ENCODE measurements around the gene TBX1. TPM values are rescaled to one million over a fixed set of nuclear protein-coding genes. Genes with fewer than 3 reads are reported as not detected.

TBX1 gene
- polyA plus RNA-seq, 1 donor from 2014 or later: not detected

DNA sequence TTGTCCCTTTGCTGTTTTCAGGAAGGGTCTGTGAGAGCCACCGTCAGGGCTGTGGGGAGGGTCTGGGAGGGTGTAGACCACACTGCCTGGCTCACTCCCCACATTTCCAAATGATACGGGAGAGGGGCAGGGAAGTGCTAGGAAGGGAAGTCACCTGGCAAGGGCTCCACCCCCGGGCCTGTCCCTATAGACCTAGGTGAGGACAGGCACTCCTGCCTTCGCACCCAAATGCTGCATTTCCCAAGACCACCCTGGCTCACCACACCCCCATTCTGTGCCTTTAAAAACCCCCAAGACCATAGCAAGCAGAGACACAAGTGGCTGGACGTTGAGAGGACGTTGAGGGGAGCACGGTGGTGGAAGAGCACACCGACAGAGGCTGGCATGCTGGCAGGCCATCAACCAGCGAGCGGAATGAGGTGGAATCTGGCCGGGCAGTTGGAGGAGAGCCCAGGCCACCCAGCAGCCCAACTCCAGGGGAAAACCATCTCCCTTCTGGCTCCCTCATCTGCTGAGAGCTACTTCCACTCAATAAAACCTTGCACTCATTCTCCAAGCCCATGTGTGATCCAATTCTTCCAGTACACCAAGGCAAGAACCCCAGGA is 48.4 kb downstream of the TBX1 start:
- Histone ChIP-seq H3K4me3 (ENCODE audit: low read length) (no peak overlapping the region), H3K9me3 (ENCODE audit: low read length) (no peaks in the 10 kb centered on the region), H3K27ac (ENCODE audit: low read length) (no peak overlapping the region), H3K4me2 (ENCODE audit: low read length) (no peak overlapping the region), H3F3A (ENCODE audit: insufficient read depth, low read length, poor library complexity, severe bottlenecking) (no peaks in the 10 kb centered on the region), H3K79me2 (replicated peaks; ENCODE audit: insufficient read depth, low read length) (no peaks in the 10 kb centered on the region), H2AFZ (ENCODE audit: low read depth, low read length) (no peak overlapping the region), H3K27me3 (ENCODE audit: insufficient read depth, low read depth, low read length) (no peaks in the 10 kb centered on the region), H4K20me1 (ENCODE audit: insufficient read depth) (no peaks in the 10 kb centered on the region), H3K9ac (ENCODE audit: low read length) (no peak overlapping the region), H3K36me3 (ENCODE audit: insufficient read depth, low read length) (no peaks in the 10 kb centered on the region), H3K9me2 (ENCODE audit: insufficient read depth, low read length) (no peaks in the 10 kb centered on the region)
- TF ChIP-seq EP300 (conservative IDR thresholded peaks at IDR 0.05; ENCODE audit: poor library complexity, severe bottlenecking) (no peak), TAF1 (IDR thresholded peaks at IDR 0.05; ENCODE audit: low read depth) (no peak), SMC3 (conservative IDR thresholded peaks at IDR 0.05; ENCODE audit: poor library complexity) (no peak), RAD21 (conservative IDR thresholded peaks at IDR 0.05) (no peak), MXI1 (conservative IDR thresholded peaks at IDR 0.05; ENCODE audit: poor library complexity, severe bottlenecking) (no peak), EZH2 (IDR thresholded peaks at IDR 0.05; ENCODE audit: borderline replicate concordance, insufficient read depth, low read length, poor library complexity, severe bottlenecking) (no peak)
- TF ChIP-seq, protein P1, sequence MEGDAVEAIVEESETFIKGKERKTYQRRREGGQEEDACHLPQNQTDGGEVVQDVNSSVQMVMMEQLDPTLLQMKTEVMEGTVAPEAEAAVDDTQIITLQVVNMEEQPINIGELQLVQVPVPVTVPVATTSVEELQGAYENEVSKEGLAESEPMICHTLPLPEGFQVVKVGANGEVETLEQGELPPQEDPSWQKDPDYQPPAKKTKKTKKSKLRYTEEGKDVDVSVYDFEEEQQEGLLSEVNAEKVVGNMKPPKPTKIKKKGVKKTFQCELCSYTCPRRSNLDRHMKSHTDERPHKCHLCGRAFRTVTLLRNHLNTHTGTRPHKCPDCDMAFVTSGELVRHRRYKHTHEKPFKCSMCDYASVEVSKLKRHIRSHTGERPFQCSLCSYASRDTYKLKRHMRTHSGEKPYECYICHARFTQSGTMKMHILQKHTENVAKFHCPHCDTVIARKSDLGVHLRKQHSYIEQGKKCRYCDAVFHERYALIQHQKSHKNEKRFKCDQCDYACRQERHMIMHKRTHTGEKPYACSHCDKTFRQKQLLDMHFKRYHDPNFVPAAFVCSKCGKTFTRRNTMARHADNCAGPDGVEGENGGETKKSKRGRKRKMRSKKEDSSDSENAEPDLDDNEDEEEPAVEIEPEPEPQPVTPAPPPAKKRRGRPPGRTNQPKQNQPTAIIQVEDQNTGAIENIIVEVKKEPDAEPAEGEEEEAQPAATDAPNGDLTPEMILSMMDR (IDR thresholded peaks at IDR 0.05; ENCODE audit: poor library complexity, severe bottlenecking): no peak

DNA sequence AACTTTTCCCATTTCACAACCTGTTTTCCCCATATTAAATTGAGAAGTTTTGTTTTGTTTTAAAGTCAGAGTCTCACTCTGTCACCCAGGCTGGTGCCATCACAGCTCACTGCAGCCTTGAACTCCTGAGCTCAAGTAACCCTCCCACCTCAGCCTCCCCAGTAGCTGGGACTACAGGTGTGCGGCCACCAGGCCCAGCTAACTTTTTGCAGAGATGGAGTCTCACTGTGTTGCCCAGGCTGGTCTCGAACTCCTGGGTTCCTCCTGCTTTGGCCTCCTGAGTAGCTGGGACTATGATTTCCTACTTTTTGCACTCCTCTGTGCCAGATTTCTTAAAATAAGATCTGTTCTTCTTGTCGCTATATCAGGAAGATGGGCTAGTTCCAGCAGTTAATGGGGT is 49.2 kb downstream of the TBX1 start:
- Histone ChIP-seq H4K20me1 (ENCODE audit: insufficient read depth) (no peaks in the 10 kb centered on the region), H3K9me2 (ENCODE audit: insufficient read depth, low read length) (no peaks in the 10 kb centered on the region), H3K9me3 (ENCODE audit: low read length) (no peaks in the 10 kb centered on the region), H3K36me3 (ENCODE audit: insufficient read depth, low read length) (no peaks in the 10 kb centered on the region), H3K4me3 (ENCODE audit: low read length) (no peak overlapping the region), H3K27ac (ENCODE audit: low read length) (no peak overlapping the region), H3K9ac (ENCODE audit: low read length) (no peak overlapping the region), H2AFZ (ENCODE audit: low read depth, low read length) (no peak overlapping the region), H3K4me2 (ENCODE audit: low read length) (no peak overlapping the region), H3K79me2 (replicated peaks; ENCODE audit: insufficient read depth, low read length) (no peaks in the 10 kb centered on the region), H3F3A (ENCODE audit: insufficient read depth, low read length, poor library complexity, severe bottlenecking) (no peaks in the 10 kb centered on the region), H3K27me3 (ENCODE audit: insufficient read depth, low read depth, low read length) (no peaks in the 10 kb centered on the region)
- TF ChIP-seq RAD21 (conservative IDR thresholded peaks at IDR 0.05) (no peak), EP300 (conservative IDR thresholded peaks at IDR 0.05; ENCODE audit: poor library complexity, severe bottlenecking) (no peak), EZH2 (IDR thresholded peaks at IDR 0.05; ENCODE audit: borderline replicate concordance, insufficient read depth, low read length, poor library complexity, severe bottlenecking) (no peak), TAF1 (IDR thresholded peaks at IDR 0.05; ENCODE audit: low read depth) (no peak), POLR2AphosphoS5 (IDR thresholded peaks at IDR 0.05) (no peak), SMC3 (conservative IDR thresholded peaks at IDR 0.05; ENCODE audit: poor library complexity) (no peak), MXI1 (conservative IDR thresholded peaks at IDR 0.05; ENCODE audit: poor library complexity, severe bottlenecking) (no peak)
- TF ChIP-seq, protein P2, sequence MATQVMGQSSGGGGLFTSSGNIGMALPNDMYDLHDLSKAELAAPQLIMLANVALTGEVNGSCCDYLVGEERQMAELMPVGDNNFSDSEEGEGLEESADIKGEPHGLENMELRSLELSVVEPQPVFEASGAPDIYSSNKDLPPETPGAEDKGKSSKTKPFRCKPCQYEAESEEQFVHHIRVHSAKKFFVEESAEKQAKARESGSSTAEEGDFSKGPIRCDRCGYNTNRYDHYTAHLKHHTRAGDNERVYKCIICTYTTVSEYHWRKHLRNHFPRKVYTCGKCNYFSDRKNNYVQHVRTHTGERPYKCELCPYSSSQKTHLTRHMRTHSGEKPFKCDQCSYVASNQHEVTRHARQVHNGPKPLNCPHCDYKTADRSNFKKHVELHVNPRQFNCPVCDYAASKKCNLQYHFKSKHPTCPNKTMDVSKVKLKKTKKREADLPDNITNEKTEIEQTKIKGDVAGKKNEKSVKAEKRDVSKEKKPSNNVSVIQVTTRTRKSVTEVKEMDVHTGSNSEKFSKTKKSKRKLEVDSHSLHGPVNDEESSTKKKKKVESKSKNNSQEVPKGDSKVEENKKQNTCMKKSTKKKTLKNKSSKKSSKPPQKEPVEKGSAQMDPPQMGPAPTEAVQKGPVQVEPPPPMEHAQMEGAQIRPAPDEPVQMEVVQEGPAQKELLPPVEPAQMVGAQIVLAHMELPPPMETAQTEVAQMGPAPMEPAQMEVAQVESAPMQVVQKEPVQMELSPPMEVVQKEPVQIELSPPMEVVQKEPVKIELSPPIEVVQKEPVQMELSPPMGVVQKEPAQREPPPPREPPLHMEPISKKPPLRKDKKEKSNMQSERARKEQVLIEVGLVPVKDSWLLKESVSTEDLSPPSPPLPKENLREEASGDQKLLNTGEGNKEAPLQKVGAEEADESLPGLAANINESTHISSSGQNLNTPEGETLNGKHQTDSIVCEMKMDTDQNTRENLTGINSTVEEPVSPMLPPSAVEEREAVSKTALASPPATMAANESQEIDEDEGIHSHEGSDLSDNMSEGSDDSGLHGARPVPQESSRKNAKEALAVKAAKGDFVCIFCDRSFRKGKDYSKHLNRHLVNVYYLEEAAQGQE (IDR thresholded peaks at IDR 0.05; ENCODE audit: borderline replicate concordance): no peak
- TF ChIP-seq, protein P1 (IDR thresholded peaks at IDR 0.05; ENCODE audit: poor library complexity, severe bottlenecking): no peak

All from neural cell (in vitro differentiated cells).